OCI-LY7 (cell line): ENCODE data around the gene KIF16B. TPM values are rescaled to one million over a fixed set of nuclear protein-coding genes. Genes with fewer than 3 reads are reported as not detected.

Source experiments
- BruUV-seq: library from RNA; stranded (reverse); fragments of 400-500 nt; replicated peaks from 2 replicates; lab custom pipeline; 2021; lab: Mats Ljungman, UMichigan
- CTCF ChIA-PET: fragments of 300-600 bp; sonication (Branson Sonifier 250); formaldehyde crosslinking; loops from one replicate; lab custom pipeline; 2022; ENCODE audit warnings: antibody characterized with exemption; ENCODE audit not compliant: unreplicated experiment; lab: Charles Lee
- POLR2A ChIA-PET: fragments of 300-600 bp; sonication (Branson Sonifier 250); formaldehyde crosslinking; loops from one replicate; lab custom pipeline; 2022; ENCODE audit warnings: antibody characterized with exemption; lab: Charles Lee
- DNase-seq: peaks from one replicate; pipeline ENCODE4 v3.0.0-alpha.2; 2015; ENCODE audit warnings: low spot score
- H2AFZ ChIP-seq: fragments of 200-600 bp; sonication (generic), shearing (Covaris generic); 2 replicates; pipeline ENCODE4 v1.6.1; 2014; ENCODE audit warnings: mild to moderate bottlenecking, antibody characterized with exemption, low read length, moderate library complexity
- H3K27ac ChIP-seq: fragments of 200-600 bp; sonication (generic); 2 replicates; pipeline ENCODE4 v1.5.1; 2014; ENCODE audit warnings: mixed run types, low read depth, mild to moderate bottlenecking, moderate library complexity, low read length, inconsistent platforms; ENCODE audit not compliant: poor library complexity, severe bottlenecking
- H3K36me3 ChIP-seq: fragments of 200-600 bp; sonication (generic); 2 replicates; pipeline ENCODE4 v1.6.1; 2014; ENCODE audit warnings: mild to moderate bottlenecking, antibody characterized with exemption, low read length, moderate library complexity, mixed read lengths; ENCODE audit not compliant: insufficient read depth
- H3K4me1 ChIP-seq: fragments of 200-600 bp; sonication (generic); 2 replicates; pipeline ENCODE4 v1.5.1; 2014; ENCODE audit warnings: mild to moderate bottlenecking, low read length; ENCODE audit not compliant: insufficient read depth, poor library complexity, severe bottlenecking
- H3K4me2 ChIP-seq: fragments of 200-600 bp; sonication (generic); 2 replicates; pipeline ENCODE4 v1.6.1; 2014; ENCODE audit warnings: mild to moderate bottlenecking, low read length
- H3K4me3 ChIP-seq: fragments of 200-600 bp; sonication (generic); 2 replicates; pipeline ENCODE4 v1.5.1; 2014; ENCODE audit warnings: mild to moderate bottlenecking, low read depth, low read length; ENCODE audit not compliant: poor library complexity, severe bottlenecking
- H3K79me2 ChIP-seq: fragments of 200-600 bp; sonication (generic); 2 replicates; pipeline ENCODE4 v1.6.1; 2016; ENCODE audit warnings: low read depth, mild to moderate bottlenecking, low read length, moderate library complexity, mixed read lengths; ENCODE audit not compliant: insufficient read depth
- H3K9me2 ChIP-seq: fragments of 200-600 bp; sonication (generic); 2 replicates; pipeline ENCODE4 v1.6.1; 2016; ENCODE audit warnings: mild to moderate bottlenecking, low read length, mixed read lengths; ENCODE audit not compliant: insufficient read depth
- H3K9me3 ChIP-seq: fragments of 200-600 bp; sonication (generic); 2 replicates; pipeline ENCODE4 v1.6.1; 2014; ENCODE audit warnings: mild to moderate bottlenecking, mixed run types, low read length, mixed read lengths
- H4K20me1 ChIP-seq: fragments of 200-600 bp; sonication (generic); 2 replicates; pipeline ENCODE4 v1.6.1; 2014; ENCODE audit warnings: mild to moderate bottlenecking, antibody characterized with exemption, low read length, moderate library complexity, mixed read lengths; ENCODE audit not compliant: insufficient read depth
- CTCF ChIP-seq: fragments of 200-600 bp; sonication (generic); conservative IDR thresholded peaks from 2 replicates; pipeline ENCODE4 v1.5.1; 2014; ENCODE audit warnings: mild to moderate bottlenecking, antibody characterized with exemption, low read length, moderate library complexity, mixed read lengths
- EZH2phosphoT487 ChIP-seq: fragments of 200-600 bp; sonication (generic); IDR thresholded peaks from 2 replicates; pipeline ENCODE4 v1.6.1; 2018; ENCODE audit warnings: low read depth, borderline replicate concordance, mild to moderate bottlenecking, mixed run types, antibody characterized with exemption, low read length, moderate library complexity, mixed read lengths
- intact Hi-C: fragments of 100-400 bp; cut with micrococcal nuclease; formaldehyde crosslinking; loops from one replicate; pipeline ENCODE4 v1.10.0; 2022; ENCODE audit not compliant: unreplicated experiment
- total RNA-seq, 2 experiments: library from RNA; depleted of rRNA in 1 of 2; stranded (reverse); fragments of >200 nt in 1 of 2; shearing (Covaris generic) in 1 of 2; gene quantifications; 2 replicates each; pipeline ENCODE4 v1.2.3, GENCODE V29; 2014 to 2022

The KIF16B gene
- total RNA-seq, 2 experiments from 2014 or later = 6.2 to 11.2 TPM

GRCh38 chr20:16236589-16237241, 336.5 kb downstream of the KIF16B start:
- CTCF ChIA-PET = no interaction called here
- Histone ChIP-seq H3K36me3 (no peaks in the 10 kb centered on the region), H4K20me1 (no peaks in the 10 kb centered on the region), H3K9me2 (no peaks in the 10 kb centered on the region), H3K79me2 (no peaks in the 10 kb centered on the region), H2AFZ (no peak overlapping the region), H3K9me3 (peaks cover 12% of the 10 kb centered on the region), H3K27ac (no peak overlapping the region), H3K4me3 (no peak overlapping the region), H3K4me1 (no peaks in the 10 kb centered on the region), H3K4me2 (no peak overlapping the region)
- no peak for DNase-seq
- POLR2A ChIA-PET = interaction anchor here (0.7 kb wide), 1 partner anchor 26 kb away, joined by 3 read pairs; no protein-coding TSS in a partner anchor
- intact Hi-C loops = no loop called here
- TF ChIP-seq CTCF (no peak), EZH2phosphoT487 (no peak)
- no TSS peak for BruUV-seq

- H2AFZ ChIP-seq = no peak overlapping the region
- TF ChIP-seq EZH2phosphoT487 (no peak), CTCF (no peak)
- no peaks in the 10 kb centered on the region for H3K9me3 ChIP-seq
- intact Hi-C loops = no loop called here
- no peaks in the 10 kb centered on the region for H3K4me1 ChIP-seq
- no peak for DNase-seq
- H4K20me1 ChIP-seq = no peaks in the 10 kb centered on the region
- POLR2A ChIA-PET = interaction anchor here (0.6 kb wide), 1 partner anchor 326 kb away, joined by 3 read pairs; no protein-coding TSS in a partner anchor
- no TSS peak for BruUV-seq
- no peaks in the 10 kb centered on the region for H3K36me3 ChIP-seq
- H3K4me3 ChIP-seq = no peak overlapping the region
- CTCF ChIA-PET = interaction anchor here (0.5 kb wide), 1 partner anchor 36 kb away, joined by 3 read pairs; no protein-coding TSS in a partner anchor
- H3K9me2 ChIP-seq = no peaks in the 10 kb centered on the region
- no peak overlapping the region for H3K27ac ChIP-seq
- H3K4me2 ChIP-seq = no peak overlapping the region
- H3K79me2 ChIP-seq = no peaks in the 10 kb centered on the region
Measured at GRCh38 chr20:16230402-16230801, 342.8 kb downstream of the KIF16B start.

GRCh38 chr20:16229813-16230212, 343.4 kb downstream of the KIF16B start:
- no peak for DNase-seq
- POLR2A ChIA-PET = interaction anchor here (0.6 kb wide), 1 partner anchor 325 kb away, joined by 3 read pairs; no protein-coding TSS in a partner anchor

More at GRCh38 chr20:16229813-16230212, 343.4 kb downstream of the KIF16B start:
- no peak overlapping the region for H3K4me2 ChIP-seq
- intact Hi-C loops = no loop called here
- no peaks in the 10 kb centered on the region for H4K20me1 ChIP-seq
- TF ChIP-seq CTCF (no peak), EZH2phosphoT487 (no peak)
- H3K79me2 ChIP-seq = no peaks in the 10 kb centered on the region
- no peak overlapping the region for H3K27ac ChIP-seq
- H3K9me3 ChIP-seq = no peaks in the 10 kb centered on the region
- no peaks in the 10 kb centered on the region for H3K4me1 ChIP-seq
- no peaks in the 10 kb centered on the region for H3K9me2 ChIP-seq
- BruUV-seq = no TSS peak
- CTCF ChIA-PET = interaction anchor here (0.5 kb wide), 1 partner anchor 36 kb away, joined by 3 read pairs; no protein-coding TSS in a partner anchor
- no peak overlapping the region for H3K4me3 ChIP-seq
- no peaks in the 10 kb centered on the region for H3K36me3 ChIP-seq
- no peak overlapping the region for H2AFZ ChIP-seq
